WTC11 (cell line): Measurements from ENCODE around the gene BRD1.
"Not testable (repeated sequence)": the region's sequence is repeated elsewhere in the genome, so short reads cannot be mapped to it uniquely, and the experiment has no call there.

Source experiments
- CTCF ChIP-seq: fragments of 200-600 bp; IDR thresholded peaks from 2 replicates; pipeline ENCODE4 v1.8.0; 2022; ENCODE audit warnings: antibody characterized with exemption
- IRF2 ChIP-seq: sonication (generic); formaldehyde crosslinking; IDR thresholded peaks from 2 replicates; pipeline ENCODE4 v1.8.0; 2022; ENCODE audit warnings: low read depth, missing genetic modification reagents, borderline replicate concordance
- KAT7 ChIP-seq: sonication (generic); formaldehyde crosslinking; IDR thresholded peaks from 2 replicates; pipeline ENCODE4 v1.8.1; 2023; ENCODE audit warnings: missing genetic modification reagents, mild to moderate bottlenecking, borderline replicate concordance
- MAX ChIP-seq: sonication (generic); formaldehyde crosslinking; IDR thresholded peaks from 2 replicates; pipeline ENCODE4 v1.8.0; 2022; ENCODE audit warnings: mild to moderate bottlenecking, missing genetic modification reagents
- USF1 ChIP-seq: sonication (generic); formaldehyde crosslinking; IDR thresholded peaks from 2 replicates; pipeline ENCODE4 v1.8.0; 2022; ENCODE audit warnings: mild to moderate bottlenecking, missing genetic modification reagents
- USF2 ChIP-seq: sonication (generic); formaldehyde crosslinking; IDR thresholded peaks from 2 replicates; pipeline ENCODE4 v1.8.1; 2023; ENCODE audit warnings: mild to moderate bottlenecking, missing genetic modification reagents, moderate library complexity

- not testable (repeated sequence) for TF ChIP-seq MAX (CRISPR knock-in tag); CTCF; IRF2 (CRISPR knock-in tag); USF1 (CRISPR knock-in tag); USF2 (CRISPR knock-in tag); KAT7 (CRISPR knock-in tag)
Measured at GRCh38 chr22:49781886-49782285, 45.8 kb downstream of the BRD1 start.
